NT2/D1 (cell line): ENCODE measurements around the gene PLVAP.

Experiments
- DNase-seq: peaks from one replicate; pipeline ENCODE4 v3.0.0-alpha.2; 2011; ENCODE audit warnings: low read depth, low spot score
- H3K27me3 ChIP-seq: 2 replicates; pipeline ENCODE4 v1.6.0; 2011; ENCODE audit warnings: mild to moderate bottlenecking; ENCODE audit not compliant: insufficient read length, insufficient read depth
- H3K36me3 ChIP-seq: 2 replicates; pipeline ENCODE4 v1.6.1; 2011; ENCODE audit warnings: mild to moderate bottlenecking, low read length, mixed read lengths; ENCODE audit not compliant: insufficient read depth, insufficient read length
- H3K4me1 ChIP-seq: 2 replicates; pipeline ENCODE4 v1.5.1; 2011; ENCODE audit not compliant: insufficient read depth, insufficient read length
- H3K4me3 ChIP-seq: 2 replicates; pipeline ENCODE4 v1.5.1; 2011; ENCODE audit warnings: low read depth; ENCODE audit not compliant: insufficient read length
- H3K9ac ChIP-seq: 2 replicates; pipeline ENCODE4 v1.6.0; 2011; ENCODE audit warnings: low read depth; ENCODE audit not compliant: insufficient read length
- H3K9me3 ChIP-seq: 2 replicates; pipeline ENCODE4 v1.5.1; 2011; ENCODE audit warnings: mild to moderate bottlenecking, low read length; ENCODE audit not compliant: insufficient read depth
- SUZ12 ChIP-seq: IDR thresholded peaks from 2 replicates; pipeline ENCODE4 v1.6.1; 2011; ENCODE audit not compliant: insufficient read length, insufficient read depth; ENCODE audit errors: extremely low read depth
- YY1 ChIP-seq: IDR thresholded peaks from 2 replicates; pipeline ENCODE4 v1.6.1; 2011; ENCODE audit not compliant: insufficient read length, insufficient read depth
- ZNF274 ChIP-seq: IDR thresholded peaks from 2 replicates; pipeline ENCODE4 v1.6.1; 2011; ENCODE audit warnings: mild to moderate bottlenecking, low read depth, low read length

PLVAP gene

GRCh38 chr19:17341845-17342244 lies 35.3 kb downstream of the PLVAP start:
- no peak for TF ChIP-seq SUZ12
- TF ChIP-seq YY1 = no peak
- no peak for TF ChIP-seq ZNF274

GRCh38 chr19:17341386-17341785 lies 35.8 kb downstream of the PLVAP start:
- DNase-seq = no peak
- Histone ChIP-seq H3K4me1 (peaks cover 19% of the 10 kb centered on the region), H3K4me3 (no peak overlapping the region), H3K9me3 (no peaks in the 10 kb centered on the region), H3K27me3 (no peaks in the 10 kb centered on the region), H3K9ac (no peak overlapping the region), H3K36me3 (peaks cover 40% of the 10 kb centered on the region)
- TF ChIP-seq SUZ12 = no peak
- TF ChIP-seq ZNF274 = no peak
- no peak for TF ChIP-seq YY1

More at GRCh38 chr19:17341845-17342244, 35.3 kb downstream of the PLVAP start:
- no peak for DNase-seq
- H3K4me1 ChIP-seq = peaks cover 19% of the 10 kb centered on the region
- no peaks in the 10 kb centered on the region for H3K9me3 ChIP-seq
- no peak overlapping the region for H3K9ac ChIP-seq
- no peaks in the 10 kb centered on the region for H3K27me3 ChIP-seq
- no peak overlapping the region for H3K4me3 ChIP-seq
- peaks cover 40% of the 10 kb centered on the region for H3K36me3 ChIP-seq

GRCh38 chr19:17340871-17341357 lies 36.2 kb downstream of the PLVAP start:
- Histone ChIP-seq H3K9ac (peak overlapping the region; percentile 65), H3K27me3 (no peaks in the 10 kb centered on the region), H3K4me1 (peaks cover 19% of the 10 kb centered on the region), H3K36me3 (peaks cover 40% of the 10 kb centered on the region), H3K4me3 (no peak overlapping the region), H3K9me3 (no peaks in the 10 kb centered on the region)
- TF ChIP-seq SUZ12 (no peak), ZNF274 (no peak)
- no peak for DNase-seq

- Histone ChIP-seq H3K9me3 (no peaks in the 10 kb centered on the region), H3K4me3 (no peak overlapping the region), H3K27me3 (no peaks in the 10 kb centered on the region), H3K9ac (peak overlapping the region; percentile 37), H3K36me3 (peaks cover 40% of the 10 kb centered on the region), H3K4me1 (peaks cover 19% of the 10 kb centered on the region)
- DNase-seq = no peak
- TF ChIP-seq ZNF274 (no peak), YY1 (no peak), SUZ12 (no peak)
Measured at GRCh38 chr19:17340302-17340870, 36.8 kb downstream of the PLVAP start.

GRCh38 chr19:17339088-17339741 lies 37.9 kb downstream of the PLVAP start:
- Histone ChIP-seq H3K36me3 (peaks cover 39% of the 10 kb centered on the region), H3K9ac (peak overlapping the region; percentile 27), H3K27me3 (no peaks in the 10 kb centered on the region), H3K4me3 (no peak overlapping the region), H3K9me3 (no peaks in the 10 kb centered on the region), H3K4me1 (peaks cover 19% of the 10 kb centered on the region)
- DNase-seq = no peak
- TF ChIP-seq ZNF274 (no peak), YY1 (no peak), SUZ12 (no peak)

GRCh38 chr19:17338433-17339078 lies 38.6 kb downstream of the PLVAP start:
- Histone ChIP-seq H3K9ac (peak overlapping the region; percentile 97), H3K9me3 (no peaks in the 10 kb centered on the region), H3K4me1 (peaks cover 19% of the 10 kb centered on the region), H3K27me3 (no peaks in the 10 kb centered on the region), H3K36me3 (peaks cover 34% of the 10 kb centered on the region), H3K4me3 (peak overlapping the region; percentile 99)
- DNase-seq = no peak
- TF ChIP-seq SUZ12 = no peak
- TF ChIP-seq ZNF274 = no peak
- TF ChIP-seq YY1 = no peak
